H9 (cell line): ENCODE measurements around the gene USP43. TPM values are rescaled to one million over a fixed set of nuclear protein-coding genes. Genes with fewer than 3 reads are reported as not detected.

ENCODE experiments used
- DNase-seq: peaks from one replicate; pipeline ENCODE4 v3.0.0-alpha.2; 2017
- H2AFZ ChIP-seq: one replicate; pipeline ENCODE4 v1.6.1; 2013; ENCODE audit warnings: mild to moderate bottlenecking, low read length, control low read depth, moderate library complexity
- H2AK5ac ChIP-seq: 2 replicates; pipeline ENCODE4 v1.6.1; 2013; ENCODE audit warnings: low read length, control low read depth, mixed read lengths; ENCODE audit not compliant: insufficient read length
- H2BK120ac ChIP-seq: one replicate; pipeline ENCODE4 v1.6.1; 2013; ENCODE audit warnings: low read depth, mild to moderate bottlenecking, low read length, control low read depth, inconsistent platforms; ENCODE audit not compliant: poor library complexity, severe bottlenecking
- H2BK12ac ChIP-seq: 2 replicates; pipeline ENCODE4 v1.6.1; 2013; ENCODE audit warnings: low read length, control low read depth, mixed read lengths, low read depth; ENCODE audit not compliant: insufficient read length
- H2BK15ac ChIP-seq: 2 replicates; pipeline ENCODE4 v1.6.1; 2013; ENCODE audit warnings: low read depth, low read length, control low read depth
- H2BK20ac ChIP-seq: one replicate; pipeline ENCODE4 v1.6.1; 2013; ENCODE audit warnings: low read depth, mild to moderate bottlenecking, low read length, control low read depth, inconsistent platforms; ENCODE audit not compliant: poor library complexity, severe bottlenecking
- H2BK5ac ChIP-seq: 2 replicates; pipeline ENCODE4 v1.6.1; 2013; ENCODE audit warnings: low read length, control low read depth, mixed read lengths; ENCODE audit not compliant: insufficient read length
- H3K14ac ChIP-seq: 2 replicates; pipeline ENCODE4 v1.6.1; 2013; ENCODE audit warnings: low read length, control low read depth; ENCODE audit not compliant: insufficient read depth
- H3K18ac ChIP-seq: 2 replicates; pipeline ENCODE4 v1.6.1; 2013; ENCODE audit warnings: low read depth, mild to moderate bottlenecking, mixed read lengths, low read length, control low read depth; ENCODE audit not compliant: insufficient read length
- H3K23ac ChIP-seq: 2 replicates; pipeline ENCODE4 v1.6.1; 2013; ENCODE audit warnings: low read length, control low read depth, mixed read lengths, low read depth; ENCODE audit not compliant: insufficient read length
- H3K23me2 ChIP-seq: 2 replicates; pipeline ENCODE4 v1.6.1; 2013; ENCODE audit warnings: low read depth, mild to moderate bottlenecking, mixed read lengths, low read length, control low read depth; ENCODE audit not compliant: insufficient read length, poor library complexity, severe bottlenecking
- H3K27ac ChIP-seq: 2 replicates; pipeline ENCODE4 v1.5.1; 2013; ENCODE audit warnings: low read length, control low read depth, mixed read lengths, low read depth; ENCODE audit not compliant: insufficient read length
- H3K27me3 ChIP-seq: 2 replicates; pipeline ENCODE4 v1.6.1; 2013; ENCODE audit warnings: low read length, control low read depth, inconsistent platforms; ENCODE audit not compliant: insufficient read depth
- H3K4ac ChIP-seq: 2 replicates; pipeline ENCODE4 v1.6.1; 2013; ENCODE audit warnings: low read depth, mild to moderate bottlenecking, control low read depth, inconsistent platforms, low read length, moderate library complexity
- H3K4me1 ChIP-seq: 2 replicates; pipeline ENCODE4 v1.6.1; 2013; ENCODE audit warnings: low read length, control low read depth, inconsistent platforms; ENCODE audit not compliant: insufficient read depth
- H3K4me2 ChIP-seq: 2 replicates; pipeline ENCODE4 v1.6.1; 2013; ENCODE audit warnings: low read length, control low read depth, mixed read lengths; ENCODE audit not compliant: insufficient read length, insufficient read depth
- H3K56ac ChIP-seq: 2 replicates; pipeline ENCODE4 v1.6.1; 2013; ENCODE audit warnings: low read depth, mild to moderate bottlenecking, mixed read lengths, low read length, control low read depth; ENCODE audit not compliant: insufficient read length
- H3K79me1 ChIP-seq: 2 replicates; pipeline ENCODE4 v1.6.1; 2013; ENCODE audit warnings: low read depth, mild to moderate bottlenecking, moderate library complexity, low read length, control low read depth, inconsistent platforms; ENCODE audit not compliant: insufficient read depth, poor library complexity, severe bottlenecking
- H3K79me2 ChIP-seq: 2 replicates; pipeline ENCODE4 v1.6.1; 2013; ENCODE audit warnings: low read length, control low read depth, inconsistent platforms; ENCODE audit not compliant: insufficient read depth
- H3K9ac ChIP-seq: 2 replicates; pipeline ENCODE4 v1.6.1; 2013; ENCODE audit warnings: low read length, control low read depth, mixed read lengths; ENCODE audit not compliant: insufficient read length; ENCODE audit errors: extremely low read depth
- H3K9me3 ChIP-seq: one replicate; pipeline ENCODE4 v1.6.1; 2013; ENCODE audit warnings: low read depth, low read length, inconsistent platforms; ENCODE audit not compliant: control insufficient read depth
- H3T11ph ChIP-seq: one replicate; pipeline ENCODE4 v1.6.1; 2013; ENCODE audit warnings: mild to moderate bottlenecking, low read length, control low read depth, inconsistent platforms
- H4K20me1 ChIP-seq: one replicate; pipeline ENCODE4 v1.6.1; 2013; ENCODE audit not compliant: control insufficient read depth, insufficient read length, insufficient read depth
- H4K5ac ChIP-seq: 2 replicates; pipeline ENCODE4 v1.6.1; 2013; ENCODE audit warnings: low read depth, mild to moderate bottlenecking, mixed read lengths, low read length, control low read depth; ENCODE audit not compliant: insufficient read length
- H4K8ac ChIP-seq: replicated peaks from 2 replicates; pipeline ENCODE4 v1.6.1; 2013; ENCODE audit warnings: low read length, control low read depth, mixed read lengths, low read depth; ENCODE audit not compliant: insufficient read length
- H4K91ac ChIP-seq: 2 replicates; pipeline ENCODE4 v1.6.1; 2013; ENCODE audit warnings: low read depth, mild to moderate bottlenecking, moderate library complexity, mixed read lengths, low read length, control low read depth; ENCODE audit not compliant: insufficient read length
- H3K27ac Mint-ChIP-seq, 3 experiments: 2 replicates in 2 of 3; 3 replicates in 1 of 3; pipeline ENCODE4 v1.8.0; 2020 to 2021; ENCODE audit warnings: mixed read lengths in 3 of 3, mild to moderate bottlenecking in 1 of 3, moderate library complexity in 1 of 3
- H3K27me3 Mint-ChIP-seq: 2 replicates; pipeline ENCODE4 v1.8.0; 2021; ENCODE audit warnings: low read depth, mild to moderate bottlenecking, moderate library complexity, mixed read lengths
- H3K36me3 Mint-ChIP-seq, 3 experiments: 2 replicates in 2 of 3; 3 replicates in 1 of 3; pipeline ENCODE4 v1.8.0; 2020 to 2021; ENCODE audit warnings: low read depth in 3 of 3, mixed read lengths in 3 of 3; ENCODE audit not compliant: insufficient read depth in 1 of 3
- H3K4me1 Mint-ChIP-seq, 2 experiments: 2 replicates each; pipeline ENCODE4 v1.8.0; 2020; ENCODE audit warnings: mixed read lengths in 2 of 2
- H3K4me3 Mint-ChIP-seq, 2 experiments: 2 replicates in 1 of 2; 3 replicates in 1 of 2; pipeline ENCODE4 v1.8.0; 2020 to 2021; ENCODE audit warnings: mild to moderate bottlenecking in 2 of 2, mixed read lengths in 2 of 2, moderate library complexity in 1 of 2
- H3K9me3 Mint-ChIP-seq, 2 experiments: 2 replicates in 1 of 2; 3 replicates in 1 of 2; pipeline ENCODE4 v1.8.0; 2020; ENCODE audit warnings: mild to moderate bottlenecking in 2 of 2, mixed read lengths in 2 of 2, moderate library complexity in 1 of 2
- CTCF ChIP-seq: fragments of 200-600 bp; sonication (generic); conservative IDR thresholded peaks from 3 replicates; pipeline ENCODE4 v1.8.0; 2021; ENCODE audit warnings: antibody characterized with exemption, mild to moderate bottlenecking
- WGBS: extraction: QIAGEN DNeasy Blood & Tissue Kit; methylation state at CpG from one replicate; pipeline ENCODE4 v1.1.7; 2013; ENCODE audit warnings: missing lambda C conversion rate, low lambda C conversion rate, mixed read lengths; ENCODE audit not compliant: insufficient read length; ENCODE audit errors: extremely low coverage; 5-methylcytosine and 5-hydroxymethylcytosine counted together
- total RNA-seq: library from RNA; stranded (reverse); gene quantifications from 2 replicates; pipeline ENCODE4 v1.2.1, GENCODE V29; 2021

USP43 gene
- total RNA-seq, 1 experiment from 2014 or later, result 5.2 TPM

- Histone ChIP-seq H2BK5ac (no peak overlapping the region), H4K91ac (no peak overlapping the region), H3K4me1 (no peaks in the 10 kb centered on the region), H3K27ac (no peak overlapping the region), H2BK20ac (no peak overlapping the region), H3K4ac (no peak overlapping the region), H2AK5ac (no peak overlapping the region), H4K8ac (no peak overlapping the region), H4K20me1 (no peaks in the 10 kb centered on the region), H2BK12ac (no peak overlapping the region), H3K4me2 (no peak overlapping the region), H3K56ac (no peak overlapping the region), H3K9ac (no peak overlapping the region), H3K23ac (no peak overlapping the region), H3K14ac (no peak overlapping the region), H3K23me2 (no peaks in the 10 kb centered on the region), H4K5ac (no peak overlapping the region), H2AFZ (no peak overlapping the region), H2BK15ac (no peak overlapping the region), H3K18ac (no peak overlapping the region), H3K79me2 (no peaks in the 10 kb centered on the region), H3T11ph (no peak overlapping the region), H3K27me3 (no peaks in the 10 kb centered on the region), H2BK120ac (no peak overlapping the region), H3K79me1 (no peaks in the 10 kb centered on the region), H3K9me3 (no peaks in the 10 kb centered on the region)
- WGBS, result no CpG with 5 or more reads among the region's 3 CpGs
- H3K4me3 Mint-ChIP-seq, result no peak overlapping the region
- no peaks in the 10 kb centered on the region for H3K4me1 Mint-ChIP-seq
- TF ChIP-seq CTCF, result no peak
- H3K9me3 Mint-ChIP-seq, result peaks cover 0 to 2% of the 10 kb centered on the region in 2 experiments; a peak in 1 of 5 replicates
- no peaks in the 10 kb centered on the region for H3K36me3 Mint-ChIP-seq
- H3K27ac Mint-ChIP-seq, result no peak overlapping the region
- no peaks in the 10 kb centered on the region; the same call in 1 of the 2 replicates for H3K27me3 Mint-ChIP-seq
- DNase-seq, result no peak
Measured at GRCh38 chr17:9755083-9755482, 109.8 kb downstream of the USP43 start.
